Measurements from ENCODE around the gene GPR173.
A peak's percentile ranks its signal among the peaks of the same experiment; 100 is the strongest.

GRCh38 chrX:53018627-53019026, 30.0 kb upstream of the GPR173 start:
- TF ChIP-seq, protein P1, sequence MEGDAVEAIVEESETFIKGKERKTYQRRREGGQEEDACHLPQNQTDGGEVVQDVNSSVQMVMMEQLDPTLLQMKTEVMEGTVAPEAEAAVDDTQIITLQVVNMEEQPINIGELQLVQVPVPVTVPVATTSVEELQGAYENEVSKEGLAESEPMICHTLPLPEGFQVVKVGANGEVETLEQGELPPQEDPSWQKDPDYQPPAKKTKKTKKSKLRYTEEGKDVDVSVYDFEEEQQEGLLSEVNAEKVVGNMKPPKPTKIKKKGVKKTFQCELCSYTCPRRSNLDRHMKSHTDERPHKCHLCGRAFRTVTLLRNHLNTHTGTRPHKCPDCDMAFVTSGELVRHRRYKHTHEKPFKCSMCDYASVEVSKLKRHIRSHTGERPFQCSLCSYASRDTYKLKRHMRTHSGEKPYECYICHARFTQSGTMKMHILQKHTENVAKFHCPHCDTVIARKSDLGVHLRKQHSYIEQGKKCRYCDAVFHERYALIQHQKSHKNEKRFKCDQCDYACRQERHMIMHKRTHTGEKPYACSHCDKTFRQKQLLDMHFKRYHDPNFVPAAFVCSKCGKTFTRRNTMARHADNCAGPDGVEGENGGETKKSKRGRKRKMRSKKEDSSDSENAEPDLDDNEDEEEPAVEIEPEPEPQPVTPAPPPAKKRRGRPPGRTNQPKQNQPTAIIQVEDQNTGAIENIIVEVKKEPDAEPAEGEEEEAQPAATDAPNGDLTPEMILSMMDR (conservative IDR thresholded peaks at IDR 0.05; ENCODE audit: low read length) = peak; percentile 42; the same call in 1 of the 2 replicates
- TF ChIP-seq EZH2phosphoT487 (IDR thresholded peaks at IDR 0.05; ENCODE audit: borderline replicate concordance, low read depth, low read length) = no peak

Measured in OCI-LY7 (cell line).